Measurements from ENCODE around the gene NAPSA. TPM values are rescaled to one million over a fixed set of nuclear protein-coding genes. Genes with fewer than 3 reads are reported as not detected.

The NAPSA gene
- total and polyA plus RNA-seq, 10 of the 15 experiments (the other 5 are each of a cell fraction or from before 2014, with no cell fraction given), result 6.7 to 45.4 (median 17.1) TPM

DNA sequence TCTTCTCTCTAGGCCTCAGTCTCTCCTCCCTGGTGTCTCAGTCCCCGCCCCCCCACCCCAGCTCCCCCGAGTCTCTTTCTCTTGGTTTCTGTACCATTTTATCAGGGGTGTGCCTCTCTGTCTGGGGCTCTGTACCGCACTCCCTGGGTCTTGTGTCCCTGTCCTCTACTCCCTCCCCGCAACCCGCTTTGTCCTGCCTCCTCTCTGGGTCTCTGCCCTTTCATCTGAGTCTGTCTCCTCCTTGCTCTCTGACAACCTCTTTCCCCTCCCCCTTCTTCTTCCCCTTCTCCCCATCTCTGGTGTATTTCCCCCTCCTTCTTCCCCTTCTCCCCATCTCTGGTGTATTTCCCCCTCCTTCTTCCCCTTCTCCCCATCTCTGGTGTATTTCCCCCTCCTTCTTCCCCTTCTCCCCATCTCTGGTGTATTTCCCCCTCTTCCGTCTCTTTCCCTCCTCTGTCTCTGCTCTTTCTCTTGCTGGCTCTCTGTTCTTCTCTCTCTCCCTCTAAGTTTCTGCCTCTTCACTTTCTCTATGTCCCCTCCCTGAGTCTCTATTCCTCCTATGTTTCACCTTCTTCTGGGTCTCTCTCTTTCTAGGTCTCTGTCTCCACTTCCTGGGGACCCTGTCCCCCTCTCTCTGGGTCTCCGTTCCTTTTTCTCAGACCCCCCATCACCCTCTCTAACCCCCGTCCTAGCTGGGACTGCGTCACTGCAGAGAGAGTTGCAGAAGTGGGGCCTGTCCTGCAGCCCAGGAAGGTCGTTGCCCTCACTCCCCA, 34.0 kb downstream of the NAPSA start:
- peak overlapping the region; percentile 66 for H3K4me3 ChIP-seq
- TF ChIP-seq WRNIP1 (IDR thresholded peaks at IDR 0.05; ENCODE audit: borderline replicate concordance, low read depth, low read length), result no peak
- peak; percentile 17; the same call in 1 of the 2 replicates for TF ChIP-seq NBN (IDR thresholded peaks at IDR 0.05)
- TF ChIP-seq SPI1 (IDR thresholded peaks at IDR 0.05; ENCODE audit: borderline replicate concordance, insufficient read depth, low read depth, low read length), result no peak
- TF ChIP-seq NFYB (IDR thresholded peaks at IDR 0.05; ENCODE audit: insufficient read depth, low read depth, low read length), result no peak
- no peak for TF ChIP-seq HDGF (IDR thresholded peaks at IDR 0.05)
- TF ChIP-seq, protein P1, sequence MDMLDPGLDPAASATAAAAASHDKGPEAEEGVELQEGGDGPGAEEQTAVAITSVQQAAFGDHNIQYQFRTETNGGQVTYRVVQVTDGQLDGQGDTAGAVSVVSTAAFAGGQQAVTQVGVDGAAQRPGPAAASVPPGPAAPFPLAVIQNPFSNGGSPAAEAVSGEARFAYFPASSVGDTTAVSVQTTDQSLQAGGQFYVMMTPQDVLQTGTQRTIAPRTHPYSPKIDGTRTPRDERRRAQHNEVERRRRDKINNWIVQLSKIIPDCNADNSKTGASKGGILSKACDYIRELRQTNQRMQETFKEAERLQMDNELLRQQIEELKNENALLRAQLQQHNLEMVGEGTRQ (IDR thresholded peaks at IDR 0.05; ENCODE audit: borderline replicate concordance, low read depth, low read length), result no peak
- no peak for TF ChIP-seq MEF2A (IDR thresholded peaks at IDR 0.05; ENCODE audit: insufficient read depth, low read depth, low read length)
- no peak for TF ChIP-seq CBX3 (IDR thresholded peaks at IDR 0.05; ENCODE audit: borderline replicate concordance, low read depth)
- TF ChIP-seq YBX1 (IDR thresholded peaks at IDR 0.05), result 0 out of 2 replicates have a peak, but pooled peaks have one; percentile 13
- no peak for TF ChIP-seq ESRRA (IDR thresholded peaks at IDR 0.05; ENCODE audit: low read length)
- TF ChIP-seq, protein P2, sequence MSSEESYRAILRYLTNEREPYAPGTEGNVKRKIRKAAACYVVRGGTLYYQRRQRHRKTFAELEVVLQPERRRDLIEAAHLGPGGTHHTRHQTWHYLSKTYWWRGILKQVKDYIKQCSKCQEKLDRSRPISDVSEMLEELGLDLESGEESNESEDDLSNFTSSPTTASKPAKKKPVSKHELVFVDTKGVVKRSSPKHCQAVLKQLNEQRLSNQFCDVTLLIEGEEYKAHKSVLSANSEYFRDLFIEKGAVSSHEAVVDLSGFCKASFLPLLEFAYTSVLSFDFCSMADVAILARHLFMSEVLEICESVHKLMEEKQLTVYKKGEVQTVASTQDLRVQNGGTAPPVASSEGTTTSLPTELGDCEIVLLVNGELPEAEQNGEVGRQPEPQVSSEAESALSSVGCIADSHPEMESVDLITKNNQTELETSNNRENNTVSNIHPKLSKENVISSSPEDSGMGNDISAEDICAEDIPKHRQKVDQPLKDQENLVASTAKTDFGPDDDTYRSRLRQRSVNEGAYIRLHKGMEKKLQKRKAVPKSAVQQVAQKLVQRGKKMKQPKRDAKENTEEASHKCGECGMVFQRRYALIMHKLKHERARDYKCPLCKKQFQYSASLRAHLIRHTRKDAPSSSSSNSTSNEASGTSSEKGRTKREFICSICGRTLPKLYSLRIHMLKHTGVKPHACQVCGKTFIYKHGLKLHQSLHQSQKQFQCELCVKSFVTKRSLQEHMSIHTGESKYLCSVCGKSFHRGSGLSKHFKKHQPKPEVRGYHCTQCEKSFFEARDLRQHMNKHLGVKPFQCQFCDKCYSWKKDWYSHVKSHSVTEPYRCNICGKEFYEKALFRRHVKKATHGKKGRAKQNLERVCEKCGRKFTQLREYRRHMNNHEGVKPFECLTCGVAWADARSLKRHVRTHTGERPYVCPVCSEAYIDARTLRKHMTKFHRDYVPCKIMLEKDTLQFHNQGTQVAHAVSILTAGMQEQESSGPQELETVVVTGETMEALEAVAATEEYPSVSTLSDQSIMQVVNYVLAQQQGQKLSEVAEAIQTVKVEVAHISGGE (CRISPR knock-in tag; IDR thresholded peaks at IDR 0.05), result no peak
- TF ChIP-seq TCF7 (IDR thresholded peaks at IDR 0.05; ENCODE audit: borderline replicate concordance), result no peak
- 0 out of 4 replicates have a peak, but pooled peaks of 1 of the 2 experiments have one; percentile 15 for TF ChIP-seq IKZF2 (IDR thresholded peaks at IDR 0.05)
- no peak for TF ChIP-seq RELA (IDR thresholded peaks at IDR 0.05; ENCODE audit: borderline replicate concordance, partially characterized antibody)
- no peaks in the 10 kb centered on the region; the same call in 2 of the 3 replicates for H3K9me3 ChIP-seq (replicated peaks; ENCODE audit: control insufficient read depth, insufficient read depth, low read length)
- H3K27ac ChIP-seq (ENCODE audit: control insufficient read depth, insufficient read depth), result peak overlapping the region; percentile 74
- H4K20me1 ChIP-seq (ENCODE audit: control insufficient read depth, insufficient read depth), result no peaks in the 10 kb centered on the region
- H3K4me2 ChIP-seq (ENCODE audit: control insufficient read depth, insufficient read depth), result peak overlapping the region; percentile 95
- ChIA-PET SMC1A (ENCODE audit: uncharacterized antibody, unreplicated experiment) (interaction anchor here (2.7 to 3.7 kb wide), 3 partner anchors 10 to 26 kb away, joined by 8 to 49 read pairs (median 13); no protein-coding TSS in a partner anchor), CTCF (interaction anchor here (1.0 to 2.9 kb wide), 2 partner anchors 10 to 183 kb away, joined by 3 to 11 read pairs; no protein-coding TSS in a partner anchor), RAD21 (ENCODE audit: unreplicated experiment) (no interaction called here), POLR2A (interaction anchor here (3.1 kb wide), 1 partner anchor 11 kb away, joined by 30 read pairs; no protein-coding TSS in a partner anchor)
- peaks cover 31% of the 10 kb centered on the region for H3K4me1 ChIP-seq (ENCODE audit: control insufficient read depth, insufficient read depth, low read length)
- FAIRE-seq, result no peak
- H3K9ac ChIP-seq (ENCODE audit: control insufficient read depth, insufficient read depth, low read length), result peak overlapping the region; percentile 36
- in situ Hi-C loops (cut with MboI), result loop anchor here (25.0 kb wide), 1 partner anchor 1031 kb away; the partner anchor contains the start of genes CLDND2, ETFB and NKG7
- WGBS (ENCODE audit: insufficient coverage, insufficient replicate concordance, low lambda C conversion rate, missing lambda C conversion rate), result 0% methylated on average over 8 of the region's 10 CpGs
- H3K36me3 ChIP-seq (ENCODE audit: control insufficient read depth in 2 of 2, insufficient read depth in 2 of 2, low read length in 1 of 2), result peaks cover 5 to 12% of the 10 kb centered on the region in 2 experiments; a peak in 3 of 4 replicates
- H3K79me2 ChIP-seq (ENCODE audit: control insufficient read depth, insufficient read depth, low read length), result no peaks in the 10 kb centered on the region
- intact Hi-C loops (cut with micrococcal nuclease; ENCODE audit: unreplicated experiment), result no loop called here
- BruUV-seq (replicated peaks), result no TSS peak
- no peak overlapping the region for H2AFZ ChIP-seq (ENCODE audit: control insufficient read depth, low read depth, low read length)
- DNase-seq (ENCODE audit: low read depth, low spot score), result no peak
- ATAC-seq, result no peak
- H3K27me3 ChIP-seq (replicated peaks in 1 of 2; ENCODE audit: control insufficient read depth in 2 of 2, insufficient read depth in 2 of 2, low read length in 1 of 2), result peaks cover 0 to 11% of the 10 kb centered on the region in 2 experiments; a peak in 3 of 4 replicates

All from GM12878 (cell line).